Subcutaneous abdominal adipose tissue (tissue), 5 donors: ENCODE results near the gene TAOK3.
A peak's percentile ranks its signal among the peaks of the same experiment; 100 is the strongest.

Experiments used
- H3K27ac ChIP-seq: one replicate; pipeline ENCODE4 v1.7.0; 2013; ENCODE audit warnings: low read depth, mild to moderate bottlenecking, inconsistent platforms, low read length, moderate library complexity
- H3K27me3 ChIP-seq, 5 donors: one replicate each; pipeline ENCODE4 v1.7.0; 2013; ENCODE audit warnings: low read length in 5 of 5, inconsistent platforms in 1 of 5; ENCODE audit not compliant: control insufficient read depth in 5 of 5, insufficient read depth in 4 of 5
- H3K36me3 ChIP-seq, 5 donors: one replicate each; pipeline ENCODE4 v1.7.0; 2013; ENCODE audit warnings: low read length in 5 of 5; ENCODE audit not compliant: control insufficient read depth in 5 of 5, insufficient read depth in 5 of 5
- H3K4me1 ChIP-seq, 5 donors: one replicate each; pipeline ENCODE4 v1.7.0; 2013; ENCODE audit warnings: low read length in 5 of 5, mild to moderate bottlenecking in 3 of 5, moderate library complexity in 1 of 5; ENCODE audit not compliant: control insufficient read depth in 5 of 5, insufficient read depth in 5 of 5
- H3K4me3 ChIP-seq, 5 donors: one replicate each; pipeline ENCODE4 v1.7.0; 2013; ENCODE audit warnings: low read length in 5 of 5, low read depth in 1 of 5
- H3K9ac ChIP-seq, 5 donors: one replicate each; pipeline ENCODE4 v1.7.0; 2013; ENCODE audit warnings: low read length in 5 of 5, mild to moderate bottlenecking in 4 of 5, moderate library complexity in 3 of 5
- H3K9me3 ChIP-seq, 5 donors: one replicate each; pipeline ENCODE4 v1.7.0; 2013; ENCODE audit warnings: low read length in 5 of 5; ENCODE audit not compliant: control insufficient read depth in 5 of 5
- donor health status: healthy.
- donor health status: healthy.
- donor health status: healthy.
- donor health status: healthy.
- donor health status: healthy.

Gene TAOK3

GRCh38 chr12:118374126-118374725 is 1.5 kb upstream of the TAOK3 start:
- H3K27ac ChIP-seq: peak overlapping the region; percentile 98
- H3K4me3 ChIP-seq: no peak overlapping the region
- peaks cover 0 to under 1% (median 0%) of the 10 kb centered on the region in 5 donors for H3K36me3 ChIP-seq
- H3K27me3 ChIP-seq: no peaks in the 10 kb centered on the region
- peaks cover 5 to 60% (median 57%) of the 10 kb centered on the region in 5 donors for H3K4me1 ChIP-seq
- H3K9me3 ChIP-seq: no peaks in the 10 kb centered on the region
- peak overlapping the region in 1 of 5 donors; percentile 40 for H3K9ac ChIP-seq

- peak overlapping the region; percentile 68 to 91 (median 78) for H3K9ac ChIP-seq
- peak overlapping the region; percentile 98 for H3K27ac ChIP-seq
- no peaks in the 10 kb centered on the region for H3K9me3 ChIP-seq
- H3K4me3 ChIP-seq: peak overlapping the region; percentile 74 to 86 (median 80)
- peaks cover 5 to 60% (median 57%) of the 10 kb centered on the region in 5 donors for H3K4me1 ChIP-seq
- no peaks in the 10 kb centered on the region for H3K36me3 ChIP-seq
- H3K27me3 ChIP-seq: no peaks in the 10 kb centered on the region
Measured at GRCh38 chr12:118373616-118374015, 909 bp upstream of the TAOK3 start.

GRCh38 chr12:118371321-118372282 is 1.1 kb downstream of the TAOK3 start:
- H3K4me1 ChIP-seq: peaks cover 2 to 47% (median 45%) of the 10 kb centered on the region in 5 donors
- H3K36me3 ChIP-seq: no peaks in the 10 kb centered on the region
- no peaks in the 10 kb centered on the region for H3K27me3 ChIP-seq
- no peaks in the 10 kb centered on the region for H3K9me3 ChIP-seq
- H3K4me3 ChIP-seq: peak overlapping the region; percentile 84 to 95 (median 94)
- peak overlapping the region; percentile 65 for H3K27ac ChIP-seq
- H3K9ac ChIP-seq: peak overlapping the region; percentile 68 to 93 (median 90)

- peak overlapping the region; percentile 6 for H3K27ac ChIP-seq
- H3K9ac ChIP-seq: peak overlapping the region in 3 of 5 donors; percentile 90 to 93 (median 91)
- peaks cover 2 to 41% (median 40%) of the 10 kb centered on the region in 5 donors for H3K4me1 ChIP-seq
- no peaks in the 10 kb centered on the region for H3K36me3 ChIP-seq
- peak overlapping the region in 4 of 5 donors; percentile 84 to 95 (median 94) for H3K4me3 ChIP-seq
- H3K9me3 ChIP-seq: no peaks in the 10 kb centered on the region
- no peaks in the 10 kb centered on the region for H3K27me3 ChIP-seq
Measured at GRCh38 chr12:118370601-118371000, 2.1 kb downstream of the TAOK3 start.

GRCh38 chr12:118368821-118369220 is 3.9 kb downstream of the TAOK3 start:
- H3K27me3 ChIP-seq: no peaks in the 10 kb centered on the region
- no peak overlapping the region for H3K9ac ChIP-seq
- H3K27ac ChIP-seq: no peak overlapping the region
- H3K9me3 ChIP-seq: no peaks in the 10 kb centered on the region
- H3K4me3 ChIP-seq: no peak overlapping the region
- no peaks in the 10 kb centered on the region for H3K36me3 ChIP-seq
- peaks cover 2 to 28% (median 25%) of the 10 kb centered on the region in 5 donors for H3K4me1 ChIP-seq

GRCh38 chr12:118361889-118362288 is 10.8 kb downstream of the TAOK3 start:
- Histone ChIP-seq H3K27ac (no peak overlapping the region), H3K27me3 (no peaks in the 10 kb centered on the region), H3K4me1 (peaks cover 0 to 12% (median 9%) of the 10 kb centered on the region in 5 donors)

GRCh38 chr12:118361092-118361404 is 11.7 kb downstream of the TAOK3 start:
- Histone ChIP-seq H3K27me3 (no peaks in the 10 kb centered on the region), H3K9me3 (no peaks in the 10 kb centered on the region), H3K9ac (no peak overlapping the region), H3K4me3 (no peak overlapping the region), H3K36me3 (no peaks in the 10 kb centered on the region), H3K4me1 (peaks cover 0 to 16% (median 13%) of the 10 kb centered on the region in 5 donors), H3K27ac (no peak overlapping the region)

More at GRCh38 chr12:118361889-118362288, 10.8 kb downstream of the TAOK3 start:
- Histone ChIP-seq H3K9me3 (no peaks in the 10 kb centered on the region), H3K4me3 (no peak overlapping the region), H3K36me3 (no peaks in the 10 kb centered on the region), H3K9ac (no peak overlapping the region)

- no peak overlapping the region for H3K27ac ChIP-seq
- H3K4me1 ChIP-seq: peaks cover 0 to 16% (median 13%) of the 10 kb centered on the region in 5 donors
- H3K4me3 ChIP-seq: no peak overlapping the region
- H3K9ac ChIP-seq: no peak overlapping the region
- H3K27me3 ChIP-seq: no peaks in the 10 kb centered on the region
- no peaks in the 10 kb centered on the region for H3K9me3 ChIP-seq
- no peaks in the 10 kb centered on the region for H3K36me3 ChIP-seq
Measured at GRCh38 chr12:118359541-118359915, 13.2 kb downstream of the TAOK3 start.

GRCh38 chr12:118358612-118359540 is 13.8 kb downstream of the TAOK3 start:
- Histone ChIP-seq H3K36me3 (no peaks in the 10 kb centered on the region), H3K9me3 (peaks cover 0 to 3% (median 0%) of the 10 kb centered on the region in 5 donors), H3K27me3 (no peaks in the 10 kb centered on the region), H3K9ac (no peak overlapping the region), H3K27ac (peak overlapping the region; percentile 21), H3K4me1 (peaks cover 0 to 16% (median 13%) of the 10 kb centered on the region in 5 donors), H3K4me3 (no peak overlapping the region)
